ENCODE data around the gene HOXB5.

The HOXB5 gene

GRCh38 chr17:48634493-48635208 is 41.1 kb upstream of the HOXB5 start:
- Histone ChIP-seq H3K4me3 (ENCODE audit: low read depth in 1 of 2, low read length in 2 of 2) (no peak overlapping the region), H3K36me3 (ENCODE audit: insufficient read depth, low read length) (no peaks in the 10 kb centered on the region), H3K4me1 (ENCODE audit: insufficient read depth, low read length) (peaks cover 5% of the 10 kb centered on the region), H3K9me3 (ENCODE audit: low read length) (peaks cover 5% of the 10 kb centered on the region), H3K27ac (ENCODE audit: low read depth, low read length) (no peak overlapping the region), H3K9ac (ENCODE audit: low read length) (no peak overlapping the region), H3K27me3 (ENCODE audit: control insufficient read depth in 1 of 2, insufficient read depth in 2 of 2, low read length in 2 of 2) (peaks cover 67 to 93% of the 10 kb centered on the region in 2 donors)

GRCh38 chr17:48633266-48633677 is 39.7 kb upstream of the HOXB5 start:
- H3K9ac ChIP-seq (ENCODE audit: low read length), result no peak overlapping the region
- peaks cover 5% of the 10 kb centered on the region for H3K4me1 ChIP-seq (ENCODE audit: insufficient read depth, low read length)
- H3K27ac ChIP-seq (ENCODE audit: low read depth, low read length), result no peak overlapping the region
- H3K9me3 ChIP-seq (ENCODE audit: low read length), result peaks cover 5% of the 10 kb centered on the region
- no peak overlapping the region for H3K4me3 ChIP-seq (ENCODE audit: low read depth in 1 of 2, low read length in 2 of 2)
- H3K36me3 ChIP-seq (ENCODE audit: insufficient read depth, low read length), result no peaks in the 10 kb centered on the region
- H3K27me3 ChIP-seq (ENCODE audit: control insufficient read depth in 1 of 2, insufficient read depth in 2 of 2, low read length in 2 of 2), result peaks cover 80 to 97% of the 10 kb centered on the region in 2 donors

GRCh38 chr17:48632579-48633265 is 39.1 kb upstream of the HOXB5 start:
- H3K9ac ChIP-seq (ENCODE audit: low read length), result no peak overlapping the region
- H3K27ac ChIP-seq (ENCODE audit: low read depth, low read length), result no peak overlapping the region
- H3K4me3 ChIP-seq (ENCODE audit: low read depth in 1 of 2, low read length in 2 of 2), result no peak overlapping the region
- H3K27me3 ChIP-seq (ENCODE audit: control insufficient read depth in 1 of 2, insufficient read depth in 2 of 2, low read length in 2 of 2), result peaks cover 81 to 98% of the 10 kb centered on the region in 2 donors
- peaks cover 5% of the 10 kb centered on the region for H3K9me3 ChIP-seq (ENCODE audit: low read length)
- no peaks in the 10 kb centered on the region for H3K36me3 ChIP-seq (ENCODE audit: insufficient read depth, low read length)
- H3K4me1 ChIP-seq (ENCODE audit: insufficient read depth, low read length), result peaks cover 5% of the 10 kb centered on the region

GRCh38 chr17:48631693-48632578 is 38.4 kb upstream of the HOXB5 start:
- no peak overlapping the region for H3K27ac ChIP-seq (ENCODE audit: low read depth, low read length)
- peaks cover 5% of the 10 kb centered on the region for H3K9me3 ChIP-seq (ENCODE audit: low read length)
- no peaks in the 10 kb centered on the region for H3K36me3 ChIP-seq (ENCODE audit: insufficient read depth, low read length)
- peaks cover 81 to 98% of the 10 kb centered on the region in 2 donors for H3K27me3 ChIP-seq (ENCODE audit: control insufficient read depth in 1 of 2, insufficient read depth in 2 of 2, low read length in 2 of 2)
- no peak overlapping the region for H3K4me3 ChIP-seq (ENCODE audit: low read depth in 1 of 2, low read length in 2 of 2)
- peaks cover 5% of the 10 kb centered on the region for H3K4me1 ChIP-seq (ENCODE audit: insufficient read depth, low read length)
- no peak overlapping the region for H3K9ac ChIP-seq (ENCODE audit: low read length)

GRCh38 chr17:48630925-48631692 is 37.5 kb upstream of the HOXB5 start:
- no peak overlapping the region for H3K27ac ChIP-seq (ENCODE audit: low read depth, low read length)
- peaks cover 5% of the 10 kb centered on the region for H3K9me3 ChIP-seq (ENCODE audit: low read length)
- H3K4me1 ChIP-seq (ENCODE audit: insufficient read depth, low read length), result no peaks in the 10 kb centered on the region
- H3K36me3 ChIP-seq (ENCODE audit: insufficient read depth, low read length), result no peaks in the 10 kb centered on the region
- no peak overlapping the region for H3K4me3 ChIP-seq (ENCODE audit: low read depth in 1 of 2, low read length in 2 of 2)
- peaks cover 80 to 97% of the 10 kb centered on the region in 2 donors for H3K27me3 ChIP-seq (ENCODE audit: control insufficient read depth in 1 of 2, insufficient read depth in 2 of 2, low read length in 2 of 2)
- no peak overlapping the region for H3K9ac ChIP-seq (ENCODE audit: low read length)

- H3K9me3 ChIP-seq (ENCODE audit: low read length), result peaks cover 5% of the 10 kb centered on the region
- H3K27me3 ChIP-seq (ENCODE audit: control insufficient read depth in 1 of 2, insufficient read depth in 2 of 2, low read length in 2 of 2), result peaks cover 77 to 97% of the 10 kb centered on the region in 2 donors
- no peak overlapping the region for H3K27ac ChIP-seq (ENCODE audit: low read depth, low read length)
- H3K36me3 ChIP-seq (ENCODE audit: insufficient read depth, low read length), result no peaks in the 10 kb centered on the region
- no peak overlapping the region for H3K9ac ChIP-seq (ENCODE audit: low read length)
- H3K4me3 ChIP-seq (ENCODE audit: low read depth in 1 of 2, low read length in 2 of 2), result no peak overlapping the region
- no peaks in the 10 kb centered on the region for H3K4me1 ChIP-seq (ENCODE audit: insufficient read depth, low read length)
These were observed 36.7 kb upstream of the HOXB5 start for GRCh38 chr17:48630009-48630924.

GRCh38 chr17:48629411-48629759 is 35.8 kb upstream of the HOXB5 start:
- H3K27ac ChIP-seq (ENCODE audit: low read depth, low read length), result no peak overlapping the region
- peaks cover 69 to 97% of the 10 kb centered on the region in 2 donors for H3K27me3 ChIP-seq (ENCODE audit: control insufficient read depth in 1 of 2, insufficient read depth in 2 of 2, low read length in 2 of 2)
- H3K4me3 ChIP-seq (ENCODE audit: low read depth in 1 of 2, low read length in 2 of 2), result no peak overlapping the region
- H3K4me1 ChIP-seq (ENCODE audit: insufficient read depth, low read length), result no peaks in the 10 kb centered on the region
- no peak overlapping the region for H3K9ac ChIP-seq (ENCODE audit: low read length)
- H3K9me3 ChIP-seq (ENCODE audit: low read length), result peaks cover 5% of the 10 kb centered on the region
- H3K36me3 ChIP-seq (ENCODE audit: insufficient read depth, low read length), result no peaks in the 10 kb centered on the region

GRCh38 chr17:48628649-48629410 is 35.3 kb upstream of the HOXB5 start:
- no peak overlapping the region for H3K9ac ChIP-seq (ENCODE audit: low read length)
- H3K36me3 ChIP-seq (ENCODE audit: insufficient read depth, low read length), result no peaks in the 10 kb centered on the region
- H3K4me3 ChIP-seq (ENCODE audit: low read depth in 1 of 2, low read length in 2 of 2), result no peak overlapping the region
- H3K27me3 ChIP-seq (ENCODE audit: control insufficient read depth in 1 of 2, insufficient read depth in 2 of 2, low read length in 2 of 2), result peaks cover 72 to 97% of the 10 kb centered on the region in 2 donors
- peaks cover 5% of the 10 kb centered on the region for H3K9me3 ChIP-seq (ENCODE audit: low read length)
- no peak overlapping the region for H3K27ac ChIP-seq (ENCODE audit: low read depth, low read length)
- no peaks in the 10 kb centered on the region for H3K4me1 ChIP-seq (ENCODE audit: insufficient read depth, low read length)

GRCh38 chr17:48627623-48628521 is 34.3 kb upstream of the HOXB5 start:
- no peaks in the 10 kb centered on the region for H3K4me1 ChIP-seq (ENCODE audit: insufficient read depth, low read length)
- H3K27me3 ChIP-seq (ENCODE audit: control insufficient read depth in 1 of 2, insufficient read depth in 2 of 2, low read length in 2 of 2), result peaks cover 77 to 97% of the 10 kb centered on the region in 2 donors
- H3K9me3 ChIP-seq (ENCODE audit: low read length), result no peaks in the 10 kb centered on the region
- H3K4me3 ChIP-seq (ENCODE audit: low read depth in 1 of 2, low read length in 2 of 2), result no peak overlapping the region
- H3K36me3 ChIP-seq (ENCODE audit: insufficient read depth, low read length), result no peaks in the 10 kb centered on the region
- no peak overlapping the region for H3K9ac ChIP-seq (ENCODE audit: low read length)
- no peak overlapping the region for H3K27ac ChIP-seq (ENCODE audit: low read depth, low read length)
